ENCODE data around the gene ASAP3.

ASAP3 gene

DNA sequence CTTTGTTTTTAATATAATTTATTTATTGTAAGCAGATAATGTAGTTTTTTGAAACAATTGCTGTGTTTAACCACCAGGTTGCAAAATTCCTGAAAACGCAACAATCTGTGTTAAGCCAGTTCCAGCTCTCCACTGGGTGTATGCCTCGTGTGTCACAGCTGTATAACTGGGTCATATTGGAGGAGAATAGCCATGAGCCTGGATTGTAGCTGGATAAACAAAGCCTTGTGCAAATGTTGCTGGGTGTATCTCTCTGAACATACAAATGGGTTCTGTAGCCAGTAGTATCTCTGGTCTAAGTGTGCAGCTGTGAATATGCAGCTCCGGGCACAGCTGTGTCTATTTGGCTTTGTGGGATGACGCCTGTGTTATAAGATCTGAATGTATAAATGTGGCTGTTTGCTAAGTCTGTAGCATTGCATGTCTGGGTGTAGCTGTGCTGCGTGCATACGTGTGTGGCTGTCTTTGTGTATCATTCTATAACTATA is 62.2 kb downstream of the ASAP3 start:
- no peak overlapping the region for H3K27ac Mint-ChIP-seq
- ATAC-seq: no peak
- no peak for DNase-seq
- no peaks in the 10 kb centered on the region for H3K36me3 Mint-ChIP-seq (ENCODE audit: low read depth)
- H3K9me3 Mint-ChIP-seq: no peaks in the 10 kb centered on the region
- peaks cover 23% of the 10 kb centered on the region for H3K4me1 Mint-ChIP-seq
- H3K27me3 Mint-ChIP-seq: peaks cover 23% of the 10 kb centered on the region
- no peak overlapping the region for H3K4me3 Mint-ChIP-seq

DNA sequence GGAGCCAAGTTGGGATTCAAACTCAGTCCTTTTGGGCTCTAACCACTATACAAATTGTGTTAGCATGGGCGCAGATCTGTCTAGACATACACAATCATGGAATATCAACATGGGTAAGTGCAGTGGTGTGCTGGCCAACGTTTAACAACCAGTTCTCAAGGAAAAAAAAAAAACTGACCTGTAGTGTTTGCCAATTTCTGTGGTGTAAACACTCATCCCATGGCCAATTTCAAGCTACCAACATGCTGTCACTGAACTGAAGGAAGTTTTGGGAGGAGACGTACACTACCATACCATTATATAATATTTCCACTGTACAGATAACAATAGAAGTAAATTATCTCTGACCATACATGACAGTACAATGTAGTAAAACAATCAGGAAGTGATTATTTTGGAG is 62.6 kb downstream of the ASAP3 start:
- Mint-ChIP-seq H3K27me3 (peaks cover 20% of the 10 kb centered on the region), H3K27ac (no peak overlapping the region), H3K9me3 (no peaks in the 10 kb centered on the region), H3K4me3 (no peak overlapping the region), H3K4me1 (peaks cover 23% of the 10 kb centered on the region), H3K36me3 (ENCODE audit: low read depth) (no peaks in the 10 kb centered on the region)
- DNase-seq (no peak), ATAC-seq (no peak)

DNA sequence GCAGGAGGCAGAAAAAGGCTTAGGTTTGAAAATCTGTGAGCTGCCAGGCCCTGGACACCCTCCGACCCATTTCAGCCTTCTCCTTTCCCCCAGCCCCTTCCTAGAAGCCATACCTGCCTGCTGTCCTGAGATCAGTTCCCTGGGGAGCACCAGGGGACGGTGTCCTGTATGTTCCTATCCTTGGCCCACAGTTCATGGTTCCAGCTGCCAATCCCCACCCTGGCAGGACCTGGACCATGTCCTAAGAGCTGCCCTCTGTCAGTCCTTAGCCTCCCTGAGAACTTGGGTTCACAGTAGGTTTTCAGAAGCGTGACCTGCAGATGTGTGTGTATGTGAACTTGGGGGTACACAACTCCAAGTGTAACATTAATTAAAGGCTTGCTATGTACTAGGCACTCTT is 63.2 kb downstream of the ASAP3 start:
- no peaks in the 10 kb centered on the region for H3K36me3 Mint-ChIP-seq (ENCODE audit: low read depth)
- DNase-seq (no peak), ATAC-seq (no peak)
- H3K27ac Mint-ChIP-seq: no peak overlapping the region
- H3K4me3 Mint-ChIP-seq: no peak overlapping the region
- peaks cover 23% of the 10 kb centered on the region for H3K4me1 Mint-ChIP-seq
- H3K9me3 Mint-ChIP-seq: no peaks in the 10 kb centered on the region
- H3K27me3 Mint-ChIP-seq: peaks cover 15% of the 10 kb centered on the region

DNA sequence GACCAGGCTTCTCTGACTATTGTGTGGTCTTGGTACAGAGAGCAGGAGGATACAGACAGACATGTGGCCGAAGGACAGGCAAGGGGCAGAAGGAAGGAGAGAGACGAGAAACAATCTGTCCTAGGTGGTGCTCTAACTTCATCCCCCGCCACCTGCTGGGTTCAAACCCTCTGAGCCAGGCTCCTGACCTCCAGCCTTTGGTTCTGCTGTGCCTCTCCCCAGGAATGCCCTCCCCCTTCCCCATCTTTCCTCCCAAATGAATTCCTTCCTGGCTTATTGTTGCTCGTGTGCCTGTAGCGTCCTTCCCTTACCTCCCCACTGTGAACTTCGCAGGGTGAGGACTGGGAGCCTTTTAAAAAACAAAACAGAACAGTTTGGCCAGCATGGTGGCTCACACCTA is 64.8 kb downstream of the ASAP3 start:
- no peak for DNase-seq
- Mint-ChIP-seq H3K4me1 (peaks cover 18% of the 10 kb centered on the region), H3K4me3 (no peak overlapping the region), H3K27ac (no peak overlapping the region), H3K9me3 (no peaks in the 10 kb centered on the region), H3K27me3 (peaks cover 8% of the 10 kb centered on the region), H3K36me3 (ENCODE audit: low read depth) (no peaks in the 10 kb centered on the region)
- no peak for ATAC-seq

DNA sequence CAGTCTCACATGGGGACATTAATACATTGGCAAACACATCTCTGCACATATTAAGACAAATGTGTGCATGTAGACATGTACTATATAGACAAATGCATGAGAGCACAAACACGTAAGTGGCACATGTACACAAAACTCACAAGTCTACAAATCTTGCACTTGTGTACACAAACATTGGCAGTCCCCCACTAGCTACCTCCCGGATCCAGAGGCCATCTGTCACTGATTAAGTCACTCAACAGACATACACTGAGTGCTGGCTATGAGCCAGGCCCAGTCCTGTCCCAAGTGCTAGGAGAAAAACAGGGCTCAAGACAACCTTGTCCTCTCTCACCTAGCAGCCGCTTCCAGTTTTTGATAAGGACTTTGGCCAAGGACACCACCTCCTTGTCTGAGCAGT is 66.4 kb downstream of the ASAP3 start:
- Mint-ChIP-seq H3K9me3 (no peaks in the 10 kb centered on the region), H3K4me1 (peaks cover 4% of the 10 kb centered on the region), H3K36me3 (ENCODE audit: low read depth) (no peaks in the 10 kb centered on the region), H3K27ac (no peak overlapping the region), H3K27me3 (no peaks in the 10 kb centered on the region), H3K4me3 (no peak overlapping the region)
- DNase-seq (no peak), ATAC-seq (no peak)

DNA sequence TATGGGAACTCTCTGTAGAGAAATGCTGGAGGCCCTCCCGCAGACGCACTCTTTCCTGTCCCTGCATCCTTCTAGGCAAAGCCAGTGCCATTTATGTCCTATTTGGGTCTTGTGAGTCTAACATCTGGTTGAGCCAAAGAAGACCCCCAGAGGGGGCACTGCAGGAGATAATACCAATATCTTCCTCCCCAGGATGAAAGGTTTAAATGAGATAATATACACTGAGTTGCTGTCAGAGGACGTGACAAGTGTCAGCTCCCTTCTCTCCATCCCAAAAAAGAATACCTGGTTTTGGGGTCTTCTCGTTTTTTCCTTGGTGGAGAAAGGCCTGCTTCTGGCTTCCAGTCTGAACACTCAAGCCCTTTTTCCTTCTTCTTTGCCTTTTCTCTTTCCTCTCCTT is 67.0 kb downstream of the ASAP3 start:
- Mint-ChIP-seq H3K27ac (no peak overlapping the region), H3K4me3 (no peak overlapping the region), H3K36me3 (ENCODE audit: low read depth) (no peaks in the 10 kb centered on the region), H3K27me3 (no peaks in the 10 kb centered on the region), H3K4me1 (no peaks in the 10 kb centered on the region), H3K9me3 (no peaks in the 10 kb centered on the region)
- ATAC-seq: no peak
- no peak for DNase-seq

DNA sequence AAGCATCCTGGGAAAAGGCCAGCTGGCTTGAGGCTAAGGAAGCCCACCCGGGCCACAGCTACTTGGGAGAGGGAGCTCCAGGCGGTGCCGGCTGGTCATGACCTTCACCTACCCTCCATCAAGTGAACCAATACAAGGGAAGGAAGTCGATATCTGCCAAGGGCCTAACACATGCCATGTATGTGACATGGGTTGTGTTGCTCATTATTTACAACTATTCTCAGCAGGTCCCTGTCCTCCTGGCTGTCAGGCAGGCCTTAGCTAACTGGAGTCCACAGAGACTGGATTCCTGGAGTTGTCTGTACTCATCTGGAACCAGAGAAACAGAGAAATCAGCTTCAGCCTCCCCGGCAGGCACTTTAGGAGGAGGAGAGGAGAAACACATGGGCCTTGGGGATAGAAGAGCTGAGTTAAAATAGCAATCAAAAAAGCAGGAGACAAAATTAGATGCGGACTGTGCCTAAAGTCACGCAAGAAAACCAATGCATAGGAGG is 75.1 kb downstream of the ASAP3 start:
- H3K36me3 Mint-ChIP-seq (ENCODE audit: low read depth): no peaks in the 10 kb centered on the region
- H3K27me3 Mint-ChIP-seq: no peaks in the 10 kb centered on the region
- no peaks in the 10 kb centered on the region for H3K9me3 Mint-ChIP-seq
- no peak for ATAC-seq
- no peak overlapping the region for H3K4me3 Mint-ChIP-seq
- DNase-seq: no peak
- H3K4me1 Mint-ChIP-seq: peaks cover 5% of the 10 kb centered on the region
- no peak overlapping the region for H3K27ac Mint-ChIP-seq

DNA sequence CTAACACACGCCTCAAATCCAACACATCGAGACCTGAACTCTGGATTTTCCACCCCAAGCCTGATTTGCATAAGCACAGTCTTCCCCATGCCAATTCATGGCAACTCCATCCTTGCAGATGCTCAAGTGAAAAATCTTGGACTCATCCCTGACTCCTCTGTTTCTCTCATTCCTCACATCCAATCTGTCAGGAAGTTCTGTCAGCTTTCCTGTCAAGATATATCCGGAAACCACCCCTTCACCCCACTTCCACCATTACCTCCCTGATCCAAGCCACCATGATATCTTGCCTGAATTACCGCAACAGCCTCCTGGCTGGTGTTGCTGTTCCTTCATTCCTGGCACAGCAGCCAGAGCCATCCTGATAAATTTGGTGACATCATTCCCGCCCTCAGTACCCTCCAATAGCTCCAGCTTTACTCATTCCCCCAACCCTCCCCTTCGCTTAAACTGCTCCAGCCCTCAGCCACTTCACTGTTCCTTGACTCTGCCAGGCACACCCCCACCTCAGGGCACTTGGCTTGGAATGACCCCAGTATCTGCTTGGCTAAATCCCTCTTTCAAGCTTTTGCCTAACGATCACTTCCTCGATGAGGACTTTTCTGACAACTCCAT is 76.9 kb downstream of the ASAP3 start:
- Mint-ChIP-seq H3K4me3 (no peak overlapping the region), H3K27ac (no peak overlapping the region), H3K9me3 (no peaks in the 10 kb centered on the region), H3K36me3 (ENCODE audit: low read depth) (no peaks in the 10 kb centered on the region), H3K4me1 (peaks cover 7% of the 10 kb centered on the region), H3K27me3 (no peaks in the 10 kb centered on the region)
- no peak for ATAC-seq
- DNase-seq: no peak

DNA sequence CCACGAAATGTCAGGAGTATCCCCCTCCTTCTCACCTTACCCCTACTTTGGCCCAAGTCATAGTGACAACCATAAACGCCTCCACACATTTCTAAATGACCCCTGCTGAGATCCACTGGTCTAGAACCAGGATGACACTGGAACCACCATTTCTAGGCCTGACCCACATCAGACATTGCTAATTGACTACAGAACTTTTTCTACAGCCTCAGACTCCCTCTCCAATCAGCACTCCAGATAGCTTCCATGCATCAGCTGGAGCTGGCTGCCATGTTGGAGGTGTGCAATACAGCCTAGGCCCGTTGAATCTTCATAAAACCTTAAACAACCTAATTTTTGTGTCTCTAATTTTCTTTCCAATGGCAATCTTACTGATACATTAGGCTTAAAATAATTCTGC is 78.0 kb downstream of the ASAP3 start:
- no peak overlapping the region for H3K27ac Mint-ChIP-seq
- H3K4me3 Mint-ChIP-seq: no peak overlapping the region
- no peaks in the 10 kb centered on the region for H3K9me3 Mint-ChIP-seq
- DNase-seq: no peak
- no peak for ATAC-seq
- no peaks in the 10 kb centered on the region for H3K36me3 Mint-ChIP-seq (ENCODE audit: low read depth)
- H3K4me1 Mint-ChIP-seq: peaks cover 7% of the 10 kb centered on the region
- no peaks in the 10 kb centered on the region for H3K27me3 Mint-ChIP-seq

DNA sequence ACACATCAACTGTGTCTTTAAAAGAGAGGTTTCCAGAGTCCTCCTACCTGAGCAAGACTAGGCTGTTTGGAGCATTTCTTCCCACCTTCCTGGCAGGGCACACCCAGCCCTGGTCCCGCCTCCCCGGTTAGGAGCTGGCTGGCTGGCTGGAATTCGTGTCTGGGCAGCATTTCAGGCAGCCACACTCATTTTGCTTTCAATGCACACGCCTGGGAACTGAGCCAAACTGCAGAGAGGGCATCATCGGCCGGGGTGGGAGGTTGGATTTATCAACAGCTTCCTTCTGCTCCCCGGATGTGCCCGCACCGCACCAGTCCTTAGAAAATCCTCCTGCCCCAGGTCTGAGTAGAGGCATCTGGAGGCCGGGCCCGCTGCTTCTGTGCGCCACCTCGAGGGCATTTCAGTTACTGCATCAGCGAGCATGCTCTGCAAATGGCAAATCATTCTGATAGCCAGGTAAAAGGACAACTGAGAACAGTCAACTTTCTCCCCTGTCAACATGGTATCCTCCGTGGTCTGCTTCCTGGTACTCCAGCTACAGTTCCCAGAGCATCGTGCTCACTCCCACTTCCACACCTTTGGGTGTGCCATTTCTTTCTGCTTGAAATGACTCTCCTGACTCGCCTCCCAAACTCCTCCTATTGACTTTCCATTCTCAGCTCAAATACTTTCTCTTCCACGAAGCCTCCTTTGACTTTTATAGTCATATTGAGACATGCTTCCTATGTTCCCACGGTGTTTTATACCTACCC is 80.1 kb downstream of the ASAP3 start:
- Mint-ChIP-seq H3K9me3 (no peaks in the 10 kb centered on the region), H3K4me3 (no peak overlapping the region), H3K27ac (no peak overlapping the region), H3K27me3 (no peaks in the 10 kb centered on the region), H3K36me3 (ENCODE audit: low read depth) (no peaks in the 10 kb centered on the region), H3K4me1 (peaks cover 7% of the 10 kb centered on the region)
- ATAC-seq (peak; percentile 94), DNase-seq (peak; percentile 92)

DNA sequence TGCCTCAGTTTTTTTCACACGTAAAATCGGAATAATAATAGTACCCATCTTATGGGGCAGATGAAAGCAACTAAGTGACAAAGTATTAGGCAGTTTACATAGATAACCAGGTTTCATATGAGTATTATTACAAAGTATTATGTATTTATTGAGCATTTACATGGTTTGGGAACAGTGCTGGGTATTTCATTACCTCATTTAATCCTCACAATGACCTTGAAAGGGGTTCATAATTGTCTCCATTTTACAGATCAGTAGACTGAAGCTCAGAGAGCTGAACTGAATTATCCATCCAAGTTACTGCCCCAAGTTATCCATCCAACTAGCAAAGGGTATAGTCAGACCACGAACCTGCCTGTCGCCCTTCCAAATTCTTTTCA is 80.6 kb downstream of the ASAP3 start:
- H3K4me1 Mint-ChIP-seq: peaks cover 7% of the 10 kb centered on the region

DNA sequence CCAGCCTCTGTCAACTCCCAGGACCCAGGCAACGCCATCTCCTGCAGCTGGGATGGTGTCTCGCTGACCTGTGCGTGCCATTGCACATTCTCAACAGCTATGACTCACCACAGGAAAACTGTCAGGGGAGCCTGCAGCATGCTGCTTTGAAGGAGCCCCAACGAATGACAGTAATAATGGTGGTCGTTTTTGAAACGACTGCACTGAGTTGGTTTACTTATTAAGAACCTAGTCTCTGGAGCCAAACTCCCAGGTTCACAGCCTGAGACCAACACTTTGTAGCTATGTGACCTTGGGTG is 81.0 kb downstream of the ASAP3 start:
- no peak overlapping the region for H3K4me3 Mint-ChIP-seq
- no peaks in the 10 kb centered on the region for H3K27me3 Mint-ChIP-seq
- no peaks in the 10 kb centered on the region for H3K9me3 Mint-ChIP-seq
- ATAC-seq (no peak), DNase-seq (no peak)
- H3K36me3 Mint-ChIP-seq (ENCODE audit: low read depth): no peaks in the 10 kb centered on the region
- H3K27ac Mint-ChIP-seq: no peak overlapping the region
- peaks cover 7% of the 10 kb centered on the region for H3K4me1 Mint-ChIP-seq

More for the DNA sequence above, 80.6 kb downstream of the ASAP3 start:
- Mint-ChIP-seq H3K4me3 (no peak overlapping the region), H3K36me3 (ENCODE audit: low read depth) (no peaks in the 10 kb centered on the region), H3K9me3 (no peaks in the 10 kb centered on the region), H3K27ac (no peak overlapping the region), H3K27me3 (no peaks in the 10 kb centered on the region)
- DNase-seq (no peak), ATAC-seq (no peak)

DNA sequence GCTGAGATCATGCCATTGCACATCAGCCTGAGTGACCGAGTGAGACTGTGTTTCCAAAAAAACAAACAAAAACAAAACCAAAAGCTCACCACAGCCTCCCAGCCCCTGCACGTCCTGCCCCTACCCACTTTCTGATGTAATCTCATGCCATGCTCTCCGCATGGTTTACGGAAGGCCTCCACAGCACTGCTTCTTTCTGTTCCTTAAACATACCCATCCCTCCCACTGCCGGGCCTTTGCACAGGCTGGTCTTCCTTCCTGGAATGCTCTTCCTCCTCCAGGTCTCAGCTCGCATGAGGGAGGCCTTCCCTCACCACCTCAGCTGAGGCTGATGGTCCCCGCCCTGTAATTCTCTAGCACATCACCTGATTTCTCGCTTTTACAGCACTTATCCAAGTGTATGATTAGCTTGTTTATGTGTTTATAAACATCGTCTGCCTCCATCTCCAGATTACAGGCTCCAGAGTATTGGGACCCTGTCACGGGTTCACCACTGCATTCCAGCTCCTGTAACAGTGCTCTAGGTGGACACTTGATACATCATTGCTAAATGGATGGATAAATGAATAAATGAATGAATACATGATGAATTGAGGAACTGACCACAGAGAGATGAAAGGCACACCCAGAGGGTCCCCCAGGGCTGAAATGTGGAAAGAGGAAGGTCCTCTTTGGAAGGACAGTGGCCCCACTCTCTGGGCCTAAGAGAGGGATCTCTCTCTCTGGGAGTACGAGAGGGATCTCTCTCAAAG is 81.5 kb downstream of the ASAP3 start:
- no peaks in the 10 kb centered on the region for H3K27me3 Mint-ChIP-seq
- DNase-seq: no peak
- no peaks in the 10 kb centered on the region for H3K9me3 Mint-ChIP-seq
- H3K36me3 Mint-ChIP-seq (ENCODE audit: low read depth): no peaks in the 10 kb centered on the region
- no peak overlapping the region for H3K27ac Mint-ChIP-seq
- H3K4me3 Mint-ChIP-seq: no peak overlapping the region
- no peak for ATAC-seq
- H3K4me1 Mint-ChIP-seq: peaks cover 7% of the 10 kb centered on the region

DNA sequence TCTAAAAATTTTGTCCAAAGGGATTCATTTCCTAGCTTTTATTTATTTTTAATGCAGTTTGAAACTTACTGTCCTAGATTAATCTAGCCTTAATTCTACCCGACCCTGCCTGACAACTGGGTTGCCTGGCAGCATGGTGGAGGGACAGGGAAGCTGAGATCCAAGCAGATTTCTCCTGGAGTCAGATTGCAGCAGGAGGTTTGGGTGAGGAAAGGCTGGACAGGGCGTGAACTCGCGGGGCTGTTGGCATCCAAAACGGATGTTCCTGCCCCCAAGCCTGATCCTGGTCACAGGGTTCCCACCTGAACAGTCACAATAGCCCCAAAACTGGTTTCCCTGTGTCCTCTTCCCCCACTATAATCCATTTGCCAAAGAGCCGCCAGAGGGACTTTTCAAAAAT is 82.7 kb downstream of the ASAP3 start:
- no peaks in the 10 kb centered on the region for H3K36me3 Mint-ChIP-seq (ENCODE audit: low read depth)
- DNase-seq: no peak
- no peak overlapping the region for H3K4me3 Mint-ChIP-seq
- no peak for ATAC-seq
- H3K4me1 Mint-ChIP-seq: peaks cover 7% of the 10 kb centered on the region
- H3K9me3 Mint-ChIP-seq: no peaks in the 10 kb centered on the region
- H3K27ac Mint-ChIP-seq: no peak overlapping the region
- H3K27me3 Mint-ChIP-seq: no peaks in the 10 kb centered on the region
